Activated CD4-positive, alpha-beta T cell treated with anti-CD3 and anti-CD28 coated beads, Interleukin-2, Interleukin-4, amounts not matched to agents 100 ng/mL and 50 ng/mL, durations not matched to agents 16 hours and 8 hours (primary cell): ENCODE data around the gene ACO1.
"Not testable (repeated sequence)": the region's sequence is repeated elsewhere in the genome, so short reads cannot be mapped to it uniquely, and the experiment has no call there.

Source experiments
- DNase-seq: peaks from one replicate; pipeline ENCODE4 v3.0.0-alpha.2; 2020; ENCODE audit warnings: low spot score

Gene ACO1

DNA sequence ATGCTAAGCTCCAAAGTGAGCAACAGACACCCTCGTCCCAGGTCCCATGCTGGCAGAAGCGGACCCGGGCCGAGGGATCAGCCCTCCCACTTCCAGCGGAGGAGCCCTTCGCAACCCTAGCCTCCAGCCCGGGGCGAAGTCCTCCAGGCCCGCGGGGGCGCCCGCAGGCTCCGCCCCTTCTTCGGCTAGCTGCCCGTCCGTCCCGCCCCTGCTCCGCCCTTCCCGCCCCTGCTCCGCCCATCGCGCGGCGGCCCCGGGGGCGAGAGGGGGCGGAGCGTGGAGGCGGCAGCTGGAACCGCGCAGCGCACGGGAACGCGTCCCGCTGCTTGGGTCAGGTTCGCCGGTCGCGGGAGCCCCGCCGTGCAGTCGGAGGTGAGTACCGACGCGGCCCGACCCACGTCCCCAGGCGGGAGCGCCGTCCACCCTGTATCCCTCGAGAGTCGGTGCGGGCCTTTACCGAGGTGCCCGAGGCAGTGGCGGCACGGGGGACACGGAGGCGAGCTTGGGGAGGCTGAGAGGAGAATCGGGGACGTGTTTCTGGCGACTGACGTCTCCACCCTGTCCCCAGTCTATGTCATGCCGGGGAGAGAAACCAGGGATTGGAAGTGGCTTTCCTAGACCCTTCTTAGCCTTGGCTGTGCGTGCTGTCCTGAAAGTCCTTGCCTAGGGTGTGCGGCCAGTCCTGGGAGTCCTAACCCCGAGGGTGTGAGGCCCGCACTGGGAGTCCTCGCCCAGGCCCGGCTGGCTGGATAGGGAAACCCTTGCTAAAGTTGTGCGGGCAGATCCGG is at the start of gene ACO1:
TSS of gene ACO1 (plus strand) at position 280 of the 788 bp plus-strand sequence. CDS start 20,864 bp downstream, outside the sequence.
- DNase-seq, result peak; percentile 83

GRCh38 chr9:32334916-32335895 is 49.2 kb upstream of the ACO1 start:
- no peak for DNase-seq

DNA sequence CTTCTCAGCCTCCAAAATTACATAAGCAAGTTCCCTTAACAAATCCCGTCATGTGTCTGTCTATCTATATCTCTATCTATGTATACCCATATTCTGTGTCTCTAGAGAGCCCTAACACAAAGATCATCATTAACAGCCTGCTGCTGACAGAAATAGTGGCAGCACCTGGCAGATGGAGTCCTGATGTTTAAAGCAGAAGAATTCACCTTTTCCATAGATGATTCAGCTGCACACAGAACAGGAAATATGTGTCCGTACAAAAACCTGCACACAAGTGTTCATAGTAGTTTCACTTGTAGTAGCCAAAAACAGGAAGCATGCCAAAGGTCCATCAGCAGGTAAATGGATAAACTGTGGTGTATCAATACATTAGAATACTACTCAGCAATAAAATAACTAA is 45.0 kb upstream of the ACO1 start:
- DNase-seq, result no peak

GRCh38 chr9:32340361-32340760 is 44.1 kb upstream of the ACO1 start:
- no peak for DNase-seq

GRCh38 chr9:32344551-32345182 is 39.8 kb upstream of the ACO1 start:
- no peak for DNase-seq

DNA sequence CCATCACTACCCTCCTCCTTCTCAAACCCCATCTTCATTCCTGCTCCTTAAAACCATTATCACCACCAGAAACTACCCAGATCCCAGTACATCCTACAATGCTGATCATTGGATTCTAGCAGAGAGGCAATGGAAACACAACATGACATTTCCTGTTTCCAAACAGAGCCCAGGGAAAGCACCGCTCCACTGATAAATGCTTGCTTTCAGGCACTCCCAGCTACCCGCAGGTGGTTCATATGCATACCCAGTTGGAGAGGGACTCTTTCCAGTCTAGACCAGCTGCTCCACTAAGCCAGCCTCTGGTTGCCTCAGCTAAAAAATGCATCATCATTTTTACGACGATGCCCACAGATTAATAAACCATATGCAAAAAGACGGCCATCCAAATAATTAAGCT is 39.2 kb upstream of the ACO1 start:
- DNase-seq, result no peak

DNA sequence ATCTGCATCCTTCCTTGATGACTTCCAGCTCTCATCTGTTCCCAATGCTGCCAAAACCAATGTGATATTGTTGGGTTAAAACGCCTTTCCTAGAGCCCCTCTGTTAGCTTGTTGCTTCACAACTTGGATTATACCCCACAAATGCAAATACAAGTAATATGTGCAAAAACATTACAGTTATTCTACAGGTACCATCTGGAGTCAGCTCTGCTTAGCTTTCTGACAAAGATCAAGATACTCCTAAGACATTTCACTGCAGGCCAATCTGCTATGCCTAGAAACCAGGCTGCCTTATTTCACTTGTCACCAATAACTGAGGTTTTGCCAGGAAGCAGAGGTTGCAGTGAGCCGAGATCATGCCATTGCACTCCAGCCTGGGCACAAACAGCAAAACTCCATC is 36.9 kb upstream of the ACO1 start:
- no peak for DNase-seq

DNA sequence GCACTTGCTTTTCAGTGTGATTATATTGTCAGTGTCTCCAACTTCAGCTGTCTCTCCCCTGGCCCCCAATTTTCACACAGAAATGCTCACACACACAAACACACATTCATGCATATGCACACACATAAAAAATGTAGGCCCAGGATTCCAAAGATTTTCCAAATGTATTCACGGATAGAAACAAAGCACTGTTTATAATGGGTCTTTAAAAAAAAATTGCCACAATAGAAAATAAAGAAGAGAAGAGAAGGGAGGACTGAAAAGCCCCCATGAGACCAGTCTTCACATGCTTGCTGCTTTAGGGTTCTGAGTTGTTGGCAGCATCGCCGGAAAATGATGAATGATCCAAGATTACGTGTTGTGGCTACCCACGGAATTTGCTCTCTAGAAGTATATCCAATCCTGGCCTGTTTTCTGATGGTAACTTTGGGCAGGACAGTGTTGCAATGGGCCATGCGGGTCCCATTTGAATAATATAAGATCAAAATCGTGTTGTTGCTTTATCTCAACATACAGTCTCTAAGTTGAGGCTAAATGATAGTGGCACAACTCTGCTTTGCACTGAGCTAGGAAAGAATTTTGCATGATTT is 36.2 kb upstream of the ACO1 start:
- DNase-seq, result no peak

DNA sequence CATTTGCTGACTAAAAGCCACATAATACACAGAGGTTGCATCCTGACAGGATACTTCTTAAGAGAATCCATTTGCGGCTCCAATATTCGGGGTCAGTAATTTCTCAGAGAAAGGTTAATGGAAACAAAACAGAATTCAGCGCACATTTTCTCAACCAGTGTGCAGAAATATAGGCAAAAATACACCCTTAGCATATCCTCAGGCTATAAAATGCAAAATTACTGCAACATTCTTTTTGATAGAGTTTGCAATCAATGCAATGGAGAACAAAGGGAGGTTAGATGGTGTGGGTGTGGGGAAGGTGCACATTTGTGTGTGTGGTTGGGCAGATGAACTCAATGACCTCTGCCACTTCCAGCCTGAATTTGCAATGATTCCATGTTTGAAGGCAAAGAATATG is 35.4 kb upstream of the ACO1 start:
- DNase-seq, result no peak

DNA sequence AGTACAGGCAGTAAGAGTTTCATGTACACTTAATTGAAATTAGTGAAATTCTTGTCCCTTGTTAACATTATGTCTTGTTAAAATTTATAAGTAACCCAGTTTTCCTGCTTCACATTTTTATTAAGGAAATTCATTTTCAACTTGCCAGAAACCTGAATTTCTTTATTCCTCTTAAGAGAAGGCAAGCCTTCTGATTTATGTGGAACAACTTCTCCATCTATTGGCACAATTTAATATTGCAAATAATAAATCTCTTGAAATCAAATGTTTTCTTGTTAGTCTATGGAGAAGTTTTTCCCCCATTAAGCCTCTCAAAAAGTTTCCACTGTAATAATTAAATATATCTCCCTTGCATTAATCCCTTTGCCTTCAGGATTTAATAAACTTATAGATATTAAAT is 33.8 kb upstream of the ACO1 start:
- no peak for DNase-seq

DNA sequence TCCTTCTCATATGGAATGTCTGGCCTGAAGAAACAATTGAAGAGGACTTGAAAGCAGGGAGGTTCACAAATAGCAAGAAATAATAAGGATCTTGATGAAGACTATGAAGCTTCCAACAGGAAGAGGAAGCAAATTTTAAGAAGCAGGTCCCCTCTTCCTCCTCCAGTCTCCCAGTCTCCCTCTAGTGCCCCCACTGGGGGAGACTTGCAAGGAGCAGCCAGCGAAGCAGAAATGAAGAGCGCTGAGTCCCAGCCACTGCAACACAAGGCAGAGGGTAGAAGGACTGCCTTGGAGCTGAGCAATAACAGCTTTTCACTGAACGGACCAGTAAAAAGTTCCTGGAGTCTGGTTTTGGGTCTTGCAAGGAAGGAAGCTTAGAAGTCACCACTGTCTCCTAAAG is 32.6 kb upstream of the ACO1 start:
- DNase-seq, result no peak

DNA sequence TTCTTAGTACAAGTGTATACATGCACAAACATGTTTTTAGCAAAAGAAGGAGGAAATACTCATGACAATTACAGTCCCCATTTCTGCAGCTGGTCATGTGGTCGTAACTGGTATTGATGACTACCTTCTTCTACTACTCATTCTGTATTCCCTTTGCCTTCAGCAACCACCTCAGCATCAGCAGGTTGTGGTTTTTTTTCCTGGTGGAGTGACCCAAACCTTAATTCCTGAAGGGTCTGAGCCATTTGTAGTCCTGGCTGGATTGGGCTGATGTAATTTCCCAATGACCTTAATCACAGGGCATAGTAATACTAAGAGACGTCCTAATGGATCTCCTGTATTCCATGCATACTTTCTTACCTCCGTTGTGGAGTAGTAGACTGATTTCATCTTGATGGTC is 31.0 kb upstream of the ACO1 start:
- DNase-seq, result not testable (repeated sequence)

GRCh38 chr9:32359452-32359851 is 25.0 kb upstream of the ACO1 start:
- no peak for DNase-seq

DNA sequence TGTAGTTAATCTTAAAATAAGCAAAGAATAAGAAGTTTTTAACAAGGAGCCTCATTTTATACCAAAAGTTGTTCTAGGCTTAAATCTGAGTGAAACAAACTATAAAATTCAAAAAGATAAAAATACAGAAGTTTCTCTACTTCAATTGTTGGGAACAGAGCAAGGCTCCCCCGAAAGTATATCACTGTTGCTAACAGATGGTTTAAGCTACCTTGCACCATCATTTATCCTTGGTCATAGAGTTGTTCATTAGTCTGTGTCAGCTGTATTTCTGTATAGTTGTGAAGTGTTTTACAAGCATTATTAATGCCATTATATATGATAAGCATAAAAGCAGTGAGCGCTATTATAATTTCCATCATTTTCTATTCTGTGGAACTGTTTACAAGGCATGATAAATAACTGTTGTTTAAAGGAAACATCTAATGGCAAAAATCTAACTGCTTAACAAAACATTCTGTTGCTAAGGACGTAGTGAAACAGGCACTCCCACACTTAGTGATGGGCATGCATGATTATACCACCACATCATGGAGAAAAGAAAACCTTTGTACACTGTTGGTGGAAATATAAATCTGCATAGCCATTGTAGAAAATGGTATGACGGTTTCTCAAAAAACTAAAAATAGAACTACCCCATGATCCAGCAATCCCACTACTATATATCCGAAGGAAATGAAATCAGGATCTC is 23.3 kb upstream of the ACO1 start:
- DNase-seq, result no peak

DNA sequence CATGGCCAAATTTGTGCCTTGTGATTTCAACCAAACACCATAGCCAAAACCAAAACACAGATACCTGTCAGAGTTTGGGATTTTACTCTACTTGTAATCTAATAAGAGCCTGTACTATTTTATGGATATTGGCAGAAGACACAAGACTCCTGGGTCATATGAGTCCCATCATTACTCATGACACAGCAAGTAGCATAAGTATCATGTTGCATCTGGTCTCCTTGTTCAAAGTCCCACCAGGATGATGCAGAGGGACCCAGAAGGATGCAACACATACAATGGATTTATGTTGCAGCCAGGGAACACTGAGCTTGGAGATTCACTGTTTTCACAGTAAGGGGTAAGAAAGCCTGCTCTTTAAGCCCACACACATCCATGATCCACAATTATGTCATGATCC is 13.2 kb upstream of the ACO1 start:
- no peak for DNase-seq

GRCh38 chr9:32371679-32372078 is 12.8 kb upstream of the ACO1 start:
- DNase-seq, result no peak

GRCh38 chr9:32376285-32376684 is 8.2 kb upstream of the ACO1 start:
- DNase-seq, result no peak

DNA sequence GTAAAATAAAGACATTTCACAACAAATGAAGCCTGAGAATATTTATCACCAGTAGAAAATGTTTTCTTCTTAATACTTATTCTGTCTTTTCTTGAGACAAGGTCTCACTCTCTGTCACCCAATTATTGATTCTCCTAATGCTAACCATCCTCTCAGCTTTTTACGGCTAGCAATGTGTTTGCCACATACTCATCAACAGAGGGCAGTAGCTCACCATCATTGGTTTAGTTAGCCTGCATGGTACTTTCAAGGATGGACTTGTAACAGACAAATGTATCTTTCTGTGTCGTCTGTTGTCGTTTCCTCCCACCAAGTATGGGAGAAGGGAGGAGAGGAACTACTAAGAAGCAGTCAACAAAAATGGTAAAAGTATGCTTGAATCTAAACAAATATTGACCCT is 5.9 kb upstream of the ACO1 start:
- peak; percentile 72 for DNase-seq

GRCh38 chr9:32378993-32379729 is 5.3 kb upstream of the ACO1 start:
- DNase-seq, result peak; percentile 78

DNA sequence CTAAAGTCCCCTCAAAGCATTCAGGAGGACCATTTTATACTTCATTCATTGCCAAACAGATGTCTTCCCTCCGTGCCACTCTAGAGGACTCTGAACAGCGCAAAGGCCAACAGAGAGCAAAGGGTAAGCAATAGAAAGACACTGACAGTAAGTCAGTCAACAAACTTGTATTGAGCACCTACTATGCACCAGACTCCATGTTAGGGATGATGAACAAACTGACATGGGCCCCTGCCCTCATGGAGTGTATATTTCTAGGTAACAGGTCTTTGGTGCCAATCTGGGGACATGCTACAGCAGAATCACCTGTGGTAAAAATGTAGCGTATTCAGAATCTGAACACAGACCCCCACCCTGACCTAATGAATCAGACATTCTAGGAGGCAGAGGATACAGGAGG is 3.5 kb upstream of the ACO1 start:
- DNase-seq, result no peak
